ENCODE measurements around the gene SH3PXD2A.

SH3PXD2A gene

DNA sequence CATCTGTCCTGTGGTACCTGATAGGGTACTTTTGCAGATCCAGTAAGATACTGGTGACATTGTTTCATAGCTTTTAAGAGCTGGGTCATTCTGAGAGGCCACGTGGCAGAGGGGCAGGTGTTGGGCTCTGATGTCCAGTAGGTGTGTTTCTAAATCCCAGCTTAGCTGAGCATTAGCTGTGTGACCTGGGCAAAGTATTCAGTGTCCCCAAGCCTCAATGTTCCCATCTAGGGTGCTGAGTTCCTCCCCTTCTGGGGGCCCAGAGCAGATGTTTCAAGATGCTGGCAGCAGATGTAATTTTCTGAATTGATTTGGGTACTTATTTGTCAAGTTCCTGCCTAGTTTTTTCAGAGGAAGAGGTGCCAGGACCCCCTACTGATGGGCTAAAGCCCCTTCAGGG is 309.0 kb downstream of the SH3PXD2A start:
- no peak for TF ChIP-seq TAF1 (IDR thresholded peaks at IDR 0.05; ENCODE audit: borderline replicate concordance, low read depth, low read length)
- no peak for TF ChIP-seq POLR2AphosphoS5 (IDR thresholded peaks at IDR 0.05; ENCODE audit: low read depth, low read length)
- no peak for TF ChIP-seq POLR2A (IDR thresholded peaks at IDR 0.05; ENCODE audit: low read depth, low read length)

DNA sequence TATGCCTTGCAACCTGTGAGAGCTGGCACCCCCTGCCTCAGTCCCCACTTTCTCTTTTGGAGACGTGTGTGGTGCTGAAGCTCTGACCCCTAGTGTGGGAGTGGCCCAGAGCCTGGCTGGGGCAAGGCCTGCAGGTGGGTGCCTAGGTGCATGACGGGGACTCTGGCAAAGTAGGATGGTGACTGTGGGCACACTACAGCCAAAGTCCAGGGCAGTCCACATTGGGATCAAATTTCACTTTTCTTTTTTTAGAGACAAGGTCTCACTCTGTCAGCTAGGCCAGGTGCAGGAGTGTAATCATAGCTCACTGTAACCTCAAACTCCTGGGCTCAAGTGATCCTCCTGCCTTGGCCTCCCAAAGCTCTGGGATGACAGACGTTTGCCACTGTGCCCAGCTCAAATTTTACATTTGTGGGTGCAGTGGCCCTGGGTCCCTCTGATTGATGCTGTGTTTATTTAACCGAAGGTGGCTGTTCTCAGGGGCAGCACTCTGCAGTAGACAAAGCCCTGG is 309.6 kb downstream of the SH3PXD2A start:
- FAIRE-seq (no peak), DNase-seq (ENCODE audit: insufficient read length) (no peak)
- TF ChIP-seq TAF1 (IDR thresholded peaks at IDR 0.05; ENCODE audit: borderline replicate concordance, low read depth, low read length) (no peak), POLR2AphosphoS5 (IDR thresholded peaks at IDR 0.05; ENCODE audit: low read depth, low read length) (no peak), POLR2A (IDR thresholded peaks at IDR 0.05; ENCODE audit: low read depth, low read length) (no peak)

More for the DNA sequence above, 309.0 kb downstream of the SH3PXD2A start:
- FAIRE-seq (no peak), DNase-seq (ENCODE audit: insufficient read length) (no peak)

DNA sequence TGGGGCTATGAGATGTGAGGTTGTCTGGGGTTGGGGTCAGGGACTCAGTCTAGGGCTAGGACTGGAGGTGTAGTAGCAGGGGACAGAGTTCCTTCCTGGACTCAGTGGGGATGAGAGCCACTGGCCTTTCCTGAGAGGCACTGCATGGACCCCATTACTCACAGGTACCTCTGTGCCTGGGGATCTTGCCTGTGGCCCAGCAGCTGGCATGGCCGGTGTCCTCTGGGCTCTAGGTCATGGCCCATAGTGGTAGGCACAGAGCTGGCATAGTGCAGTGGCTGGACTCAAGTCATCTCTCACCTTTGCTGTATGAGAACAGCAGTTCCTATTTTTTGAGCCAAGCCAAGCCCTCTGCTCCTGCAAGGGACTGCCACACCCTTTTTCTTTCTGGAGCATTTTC is 310.0 kb downstream of the SH3PXD2A start:
- no peak for TF ChIP-seq POLR2AphosphoS5 (IDR thresholded peaks at IDR 0.05; ENCODE audit: low read depth, low read length)
- TF ChIP-seq POLR2A (IDR thresholded peaks at IDR 0.05; ENCODE audit: low read depth, low read length), result no peak
- no peak for TF ChIP-seq TAF1 (IDR thresholded peaks at IDR 0.05; ENCODE audit: borderline replicate concordance, low read depth, low read length)
- FAIRE-seq, result no peak
- no peak for DNase-seq (ENCODE audit: insufficient read length)

- no peak for FAIRE-seq
Measured at GRCh38 chr10:103544657-103545310, 310.6 kb downstream of the SH3PXD2A start.

More at GRCh38 chr10:103544657-103545310, 310.6 kb downstream of the SH3PXD2A start:
- no peak for TF ChIP-seq POLR2AphosphoS5 (IDR thresholded peaks at IDR 0.05; ENCODE audit: low read depth, low read length)
- no peak for TF ChIP-seq POLR2A (IDR thresholded peaks at IDR 0.05; ENCODE audit: low read depth, low read length)
- no peak for TF ChIP-seq TAF1 (IDR thresholded peaks at IDR 0.05; ENCODE audit: borderline replicate concordance, low read depth, low read length)
- no peak for DNase-seq (ENCODE audit: insufficient read length)
